ENCODE results near the gene PRICKLE4. TPM values are rescaled to one million over a fixed set of nuclear protein-coding genes. Genes with fewer than 3 reads are reported as not detected.

Gene PRICKLE4
- 0.65 and 1.6 TPM in 2 replicates for total RNA-seq

DNA sequence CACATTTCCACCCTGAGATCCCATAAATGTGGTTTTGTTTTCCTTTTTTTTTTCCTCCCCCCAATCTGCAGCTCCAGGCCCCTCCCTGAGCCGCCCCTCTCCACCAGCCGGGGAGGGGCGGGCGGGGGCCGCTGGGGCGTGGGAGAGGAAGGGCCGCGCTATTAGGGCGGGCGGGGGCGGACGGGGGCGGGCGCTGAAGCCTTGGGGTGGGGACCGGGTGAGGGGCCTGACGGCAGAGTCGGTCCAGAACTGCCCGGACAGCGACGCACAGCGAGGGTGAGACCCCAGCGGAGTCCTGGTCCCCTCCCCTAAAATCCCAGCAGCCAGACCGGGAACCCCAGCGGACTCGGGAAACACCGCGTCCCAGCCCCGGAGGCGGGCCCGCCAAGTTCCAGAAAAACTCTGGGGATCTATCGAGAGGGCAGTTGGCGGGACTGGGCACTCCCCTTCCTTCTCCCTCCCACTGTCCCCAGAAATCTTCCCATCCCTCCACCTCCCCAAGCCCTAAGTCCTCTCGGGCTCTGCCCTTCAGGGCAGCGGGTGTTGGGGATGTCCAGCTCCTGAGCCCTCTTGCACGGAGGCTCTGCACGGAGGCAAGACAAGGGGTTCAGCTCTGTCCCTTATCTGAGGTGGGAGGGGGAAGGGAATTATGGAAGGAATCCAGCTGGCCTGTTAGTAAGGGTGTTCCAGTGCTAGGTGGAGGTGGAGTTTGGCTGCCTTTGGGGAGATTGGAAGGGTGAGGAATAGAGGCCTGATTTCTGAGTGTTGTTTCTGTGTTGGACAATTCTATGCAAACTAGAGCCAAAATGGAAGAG is at the start of gene PRICKLE4:
Gene PRICKLE4, plus strand, starts transcription at position 232 of the 815 bp plus-strand sequence. CDS start 2,692 bp downstream, outside the sequence.

DNA sequence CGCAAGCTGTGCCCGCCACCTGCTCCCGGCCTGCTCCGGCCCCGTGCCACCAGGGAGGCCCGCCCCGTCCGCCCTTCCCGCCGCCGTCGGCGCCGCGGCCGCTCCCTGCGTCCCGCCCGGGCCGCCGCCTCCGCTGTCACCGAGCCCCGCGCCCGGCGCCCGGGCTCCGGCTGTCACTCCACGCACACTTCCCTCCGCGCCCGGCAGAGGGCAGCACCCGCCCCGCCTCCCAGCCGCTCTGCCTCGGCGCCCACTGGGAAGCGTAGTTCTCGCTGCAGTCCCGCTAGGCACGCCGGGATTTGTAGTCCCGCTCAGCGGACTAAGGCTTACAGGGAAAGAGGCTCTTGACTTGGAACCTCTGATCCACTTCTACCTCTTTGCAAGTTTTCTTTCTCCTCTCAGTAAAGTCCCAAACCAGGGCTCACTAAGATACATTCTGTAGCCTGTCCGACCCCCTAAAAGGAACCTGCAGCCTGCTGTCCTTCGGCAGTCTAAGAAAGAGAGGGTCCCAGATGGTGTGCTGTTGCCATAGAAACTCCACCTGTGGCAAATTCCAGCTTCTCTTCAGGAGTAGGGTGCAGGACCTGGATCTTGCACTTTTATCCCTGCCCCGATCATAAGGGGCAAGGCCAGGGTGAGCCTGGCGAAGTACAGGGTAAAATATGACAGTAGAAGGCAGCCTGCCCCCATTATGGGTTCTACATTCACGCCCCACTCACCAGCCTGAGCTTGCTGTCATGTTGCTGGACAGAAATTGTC is 45.0 kb upstream of the PRICKLE4 start, which contains the start of gene TFEB:
Gene TFEB, minus strand, starts transcription at position 182 of the 759 bp plus-strand sequence. CDS start 44,395 bp downstream, outside the sequence.

GRCh38 chr6:41747256-41748101 is 33.1 kb upstream of the PRICKLE4 start, which contains the start of gene PGC:
Gene PGC, minus strand, starts transcription at chr6:41747397. Its CDS starts 63 bp downstream, at chr6:41747334.

GRCh38 chr6:41779788-41780550 is 613 bp upstream of the PRICKLE4 start, which contains the start of gene FRS3:
Gene FRS3, minus strand, starts transcription at chr6:41779900. Its CDS starts 2,913 bp downstream, at chr6:41776987.

GRCh38 chr6:41787219-41787917 is 6.8 kb downstream of the PRICKLE4 start, which contains the start of gene TOMM6:
Gene TOMM6, plus strand, starts transcription at chr6:41787694. Its CDS starts 4 bp downstream, at chr6:41787698.

Other genes with a start within 250 kb of the PRICKLE4 start
- 9.8 and 11.7 TPM in 2 replicates for gene FOXP4, start 234.4 kb upstream of the PRICKLE4 start, total RNA-seq
- gene MDFI, start 142.3 kb upstream of the PRICKLE4 start, total RNA-seq = 38.1 and 123 TPM in 2 replicates
- 7.4 and 7.8 TPM in 2 replicates for gene TFEB, start 45.2 kb upstream of the PRICKLE4 start, total RNA-seq
- 0.24 TPM in 1 of 2 replicates, not detected in the other for gene PGC, start 33.4 kb upstream of the PRICKLE4 start, total RNA-seq
- 2.1 TPM in 2 replicates for gene FRS3, start 882 bp upstream of the PRICKLE4 start, total RNA-seq
- 168 and 177 TPM in 2 replicates for gene TOMM6, start 6.9 kb downstream of the PRICKLE4 start, total RNA-seq
- 0.65 and 2.9 TPM in 2 replicates for gene USP49, start 114.6 kb downstream of the PRICKLE4 start, total RNA-seq
- gene MED20, start 140.4 kb downstream of the PRICKLE4 start, total RNA-seq = 19.4 and 21.3 TPM in 2 replicates
- gene BYSL, start 140.7 kb downstream of the PRICKLE4 start, total RNA-seq = 9.7 and 13.6 TPM in 2 replicates
- gene CCND3, start 161.0 kb downstream of the PRICKLE4 start, total RNA-seq = 92.1 and 128 TPM in 2 replicates

Measured in epithelial cell of alveolus of lung (primary cell).